HEK293 (cell line): ENCODE measurements around the gene IGFN1.

ENCODE experiments used
- PATZ1 ChIP-seq: fragments of 450-650 bp; formaldehyde crosslinking; IDR thresholded peaks from 2 replicates; pipeline ENCODE4 v1.5.1; 2016; ENCODE audit warnings: missing biosample characterization, missing genetic modification characterization
- SCRT2 ChIP-seq: fragments of 450-650 bp; formaldehyde crosslinking; IDR thresholded peaks from 2 replicates; pipeline ENCODE4 v1.5.1; 2016; ENCODE audit warnings: missing biosample characterization, missing genetic modification characterization
- SETDB1 ChIP-seq: IDR thresholded peaks from one replicate; pipeline ENCODE4 v1.6.1; 2017; ENCODE audit warnings: mild to moderate bottlenecking, low read length, moderate library complexity, mixed read lengths; ENCODE audit not compliant: insufficient read length
- ZNF202 ChIP-seq: fragments of 450-650 bp; formaldehyde crosslinking; IDR thresholded peaks from 2 replicates; pipeline ENCODE4 v1.5.1; 2016; ENCODE audit warnings: missing biosample characterization, missing genetic modification characterization, borderline replicate concordance
- ZNF221 ChIP-seq: fragments of 450-650 bp; formaldehyde crosslinking; IDR thresholded peaks from 2 replicates; pipeline ENCODE4 v1.5.1; 2017; ENCODE audit warnings: missing biosample characterization, missing genetic modification characterization, borderline replicate concordance
- ZNF433 ChIP-seq: fragments of 450-650 bp; formaldehyde crosslinking; IDR thresholded peaks from 2 replicates; pipeline ENCODE4 v1.5.1; 2016; ENCODE audit warnings: missing biosample characterization, missing genetic modification characterization, low read depth
- ZNF514 ChIP-seq: fragments of 450-650 bp; formaldehyde crosslinking; IDR thresholded peaks from 2 replicates; pipeline ENCODE4 v1.5.1; 2016; ENCODE audit warnings: missing biosample characterization, missing genetic modification characterization
- ZNF660 ChIP-seq: fragments of 450-650 bp; IDR thresholded peaks from 2 replicates; pipeline ENCODE4 v1.5.1; 2018; ENCODE audit warnings: missing biosample characterization, mild to moderate bottlenecking, missing genetic modification characterization
- ZNF76 ChIP-seq: fragments of 450-650 bp; formaldehyde crosslinking; IDR thresholded peaks from 2 replicates; pipeline ENCODE4; 2016; ENCODE audit warnings: low read depth, missing biosample characterization, missing genetic modification characterization, borderline replicate concordance
- TF ChIP-seq, protein P1 (sequence below): fragments of 450-650 bp; formaldehyde crosslinking; IDR thresholded peaks from 2 replicates; pipeline ENCODE4 v1.5.1; 2016; ENCODE audit warnings: missing biosample characterization, missing genetic modification characterization, low read depth
- TF ChIP-seq, protein P2 (sequence below): fragments of 450-650 bp; formaldehyde crosslinking; IDR thresholded peaks from 2 replicates; pipeline ENCODE4 v1.5.1; 2016; ENCODE audit warnings: missing biosample characterization, missing genetic modification characterization
- TF ChIP-seq, protein P3 (sequence below): fragments of 450-650 bp; formaldehyde crosslinking; IDR thresholded peaks from 2 replicates; pipeline ENCODE4 v1.5.1; 2016; ENCODE audit warnings: missing biosample characterization, missing genetic modification characterization

GRCh38 chr1:201181323-201181722 is 9.3 kb upstream of the IGFN1 start:
- TF ChIP-seq PATZ1 (tag by site-specific recombination) (no peak), SETDB1 (no peak), ZNF76 (tag by site-specific recombination) (no peak), ZNF660 (tag by site-specific recombination) (no peak), ZNF514 (tag by site-specific recombination) (no peak), ZNF433 (tag by site-specific recombination) (no peak), SCRT2 (tag by site-specific recombination) (no peak), ZNF202 (no peak), ZNF221 (no peak)
- TF ChIP-seq, protein P1, sequence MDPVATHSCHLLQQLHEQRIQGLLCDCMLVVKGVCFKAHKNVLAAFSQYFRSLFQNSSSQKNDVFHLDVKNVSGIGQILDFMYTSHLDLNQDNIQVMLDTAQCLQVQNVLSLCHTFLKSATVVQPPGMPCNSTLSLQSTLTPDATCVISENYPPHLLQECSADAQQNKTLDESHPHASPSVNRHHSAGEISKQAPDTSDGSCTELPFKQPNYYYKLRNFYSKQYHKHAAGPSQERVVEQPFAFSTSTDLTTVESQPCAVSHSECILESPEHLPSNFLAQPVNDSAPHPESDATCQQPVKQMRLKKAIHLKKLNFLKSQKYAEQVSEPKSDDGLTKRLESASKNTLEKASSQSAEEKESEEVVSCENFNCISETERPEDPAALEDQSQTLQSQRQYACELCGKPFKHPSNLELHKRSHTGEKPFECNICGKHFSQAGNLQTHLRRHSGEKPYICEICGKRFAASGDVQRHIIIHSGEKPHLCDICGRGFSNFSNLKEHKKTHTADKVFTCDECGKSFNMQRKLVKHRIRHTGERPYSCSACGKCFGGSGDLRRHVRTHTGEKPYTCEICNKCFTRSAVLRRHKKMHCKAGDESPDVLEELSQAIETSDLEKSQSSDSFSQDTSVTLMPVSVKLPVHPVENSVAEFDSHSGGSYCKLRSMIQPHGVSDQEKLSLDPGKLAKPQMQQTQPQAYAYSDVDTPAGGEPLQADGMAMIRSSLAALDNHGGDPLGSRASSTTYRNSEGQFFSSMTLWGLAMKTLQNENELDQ (tag by site-specific recombination) = no peak
- TF ChIP-seq, protein P2, sequence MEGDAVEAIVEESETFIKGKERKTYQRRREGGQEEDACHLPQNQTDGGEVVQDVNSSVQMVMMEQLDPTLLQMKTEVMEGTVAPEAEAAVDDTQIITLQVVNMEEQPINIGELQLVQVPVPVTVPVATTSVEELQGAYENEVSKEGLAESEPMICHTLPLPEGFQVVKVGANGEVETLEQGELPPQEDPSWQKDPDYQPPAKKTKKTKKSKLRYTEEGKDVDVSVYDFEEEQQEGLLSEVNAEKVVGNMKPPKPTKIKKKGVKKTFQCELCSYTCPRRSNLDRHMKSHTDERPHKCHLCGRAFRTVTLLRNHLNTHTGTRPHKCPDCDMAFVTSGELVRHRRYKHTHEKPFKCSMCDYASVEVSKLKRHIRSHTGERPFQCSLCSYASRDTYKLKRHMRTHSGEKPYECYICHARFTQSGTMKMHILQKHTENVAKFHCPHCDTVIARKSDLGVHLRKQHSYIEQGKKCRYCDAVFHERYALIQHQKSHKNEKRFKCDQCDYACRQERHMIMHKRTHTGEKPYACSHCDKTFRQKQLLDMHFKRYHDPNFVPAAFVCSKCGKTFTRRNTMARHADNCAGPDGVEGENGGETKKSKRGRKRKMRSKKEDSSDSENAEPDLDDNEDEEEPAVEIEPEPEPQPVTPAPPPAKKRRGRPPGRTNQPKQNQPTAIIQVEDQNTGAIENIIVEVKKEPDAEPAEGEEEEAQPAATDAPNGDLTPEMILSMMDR (tag by site-specific recombination) = no peak
- TF ChIP-seq, protein P3, sequence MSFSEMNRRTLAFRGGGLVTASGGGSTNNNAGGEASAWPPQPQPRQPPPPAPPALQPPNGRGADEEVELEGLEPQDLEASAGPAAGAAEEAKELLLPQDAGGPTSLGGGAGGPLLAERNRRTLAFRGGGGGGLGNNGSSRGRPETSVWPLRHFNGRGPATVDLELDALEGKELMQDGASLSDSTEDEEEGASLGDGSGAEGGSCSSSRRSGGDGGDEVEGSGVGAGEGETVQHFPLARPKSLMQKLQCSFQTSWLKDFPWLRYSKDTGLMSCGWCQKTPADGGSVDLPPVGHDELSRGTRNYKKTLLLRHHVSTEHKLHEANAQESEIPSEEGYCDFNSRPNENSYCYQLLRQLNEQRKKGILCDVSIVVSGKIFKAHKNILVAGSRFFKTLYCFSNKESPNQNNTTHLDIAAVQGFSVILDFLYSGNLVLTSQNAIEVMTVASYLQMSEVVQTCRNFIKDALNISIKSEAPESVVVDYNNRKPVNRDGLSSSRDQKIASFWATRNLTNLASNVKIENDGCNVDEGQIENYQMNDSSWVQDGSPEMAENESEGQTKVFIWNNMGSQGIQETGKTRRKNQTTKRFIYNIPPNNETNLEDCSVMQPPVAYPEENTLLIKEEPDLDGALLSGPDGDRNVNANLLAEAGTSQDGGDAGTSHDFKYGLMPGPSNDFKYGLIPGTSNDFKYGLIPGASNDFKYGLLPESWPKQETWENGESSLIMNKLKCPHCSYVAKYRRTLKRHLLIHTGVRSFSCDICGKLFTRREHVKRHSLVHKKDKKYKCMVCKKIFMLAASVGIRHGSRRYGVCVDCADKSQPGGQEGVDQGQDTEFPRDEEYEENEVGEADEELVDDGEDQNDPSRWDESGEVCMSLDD (tag by site-specific recombination) = no peak
